Ovary (tissue), 3 donors: ENCODE measurements around the gene BICC1.

Source experiments
- EP300 ChIP-seq: sonication (generic); formaldehyde crosslinking; IDR thresholded peaks from one replicate; pipeline ENCODE4 v1.6.1; 2017; ENCODE audit warnings: antibody characterized with exemption
- POLR2A ChIP-seq: fragments of 450-650 bp; IDR thresholded peaks from one replicate; pipeline ENCODE4 v1.6.1; 2017; ENCODE audit warnings: antibody characterized with exemption, mild to moderate bottlenecking, moderate library complexity
- TF ChIP-seq, protein P1 (sequence below), 3 donors: fragments of 450-650 bp in 2 of 3; fragments of 200-600 bp in 1 of 3; IDR thresholded peaks; one replicate each; pipeline versions ENCODE4 v1.5.1 to v1.8.0; 2016 to 2022; ENCODE audit warnings: antibody characterized with exemption in 3 of 3, mild to moderate bottlenecking in 1 of 3
- donor health status: DM: no; HTN: no; CAD: no.

DNA sequence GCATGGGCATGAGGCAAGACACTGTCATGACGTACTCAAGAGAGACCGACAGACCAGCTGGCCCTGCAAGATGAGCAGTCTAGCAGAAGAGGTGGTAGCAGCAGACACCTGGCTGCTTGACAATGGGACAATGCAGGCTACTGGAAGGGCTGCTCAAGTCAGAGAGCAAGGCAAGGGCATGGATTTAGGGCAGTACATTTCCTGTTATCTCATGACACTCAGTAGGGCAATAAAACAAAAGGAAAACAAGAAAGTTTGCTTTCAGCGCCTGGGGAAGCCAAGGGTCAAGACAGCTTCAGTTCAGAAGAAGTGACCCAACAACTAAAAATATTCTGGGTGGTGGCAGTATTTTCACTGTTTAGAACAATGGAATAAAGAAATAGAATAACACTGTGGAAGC lies 332.0 kb downstream of the BICC1 start:
- TF ChIP-seq, protein P1, sequence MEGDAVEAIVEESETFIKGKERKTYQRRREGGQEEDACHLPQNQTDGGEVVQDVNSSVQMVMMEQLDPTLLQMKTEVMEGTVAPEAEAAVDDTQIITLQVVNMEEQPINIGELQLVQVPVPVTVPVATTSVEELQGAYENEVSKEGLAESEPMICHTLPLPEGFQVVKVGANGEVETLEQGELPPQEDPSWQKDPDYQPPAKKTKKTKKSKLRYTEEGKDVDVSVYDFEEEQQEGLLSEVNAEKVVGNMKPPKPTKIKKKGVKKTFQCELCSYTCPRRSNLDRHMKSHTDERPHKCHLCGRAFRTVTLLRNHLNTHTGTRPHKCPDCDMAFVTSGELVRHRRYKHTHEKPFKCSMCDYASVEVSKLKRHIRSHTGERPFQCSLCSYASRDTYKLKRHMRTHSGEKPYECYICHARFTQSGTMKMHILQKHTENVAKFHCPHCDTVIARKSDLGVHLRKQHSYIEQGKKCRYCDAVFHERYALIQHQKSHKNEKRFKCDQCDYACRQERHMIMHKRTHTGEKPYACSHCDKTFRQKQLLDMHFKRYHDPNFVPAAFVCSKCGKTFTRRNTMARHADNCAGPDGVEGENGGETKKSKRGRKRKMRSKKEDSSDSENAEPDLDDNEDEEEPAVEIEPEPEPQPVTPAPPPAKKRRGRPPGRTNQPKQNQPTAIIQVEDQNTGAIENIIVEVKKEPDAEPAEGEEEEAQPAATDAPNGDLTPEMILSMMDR (IDR thresholded peaks at IDR 0.05): no peak
- TF ChIP-seq POLR2A (no peak), EP300 (no peak)
